ENCODE measurements around the gene DUSP2.

Gene DUSP2

DNA sequence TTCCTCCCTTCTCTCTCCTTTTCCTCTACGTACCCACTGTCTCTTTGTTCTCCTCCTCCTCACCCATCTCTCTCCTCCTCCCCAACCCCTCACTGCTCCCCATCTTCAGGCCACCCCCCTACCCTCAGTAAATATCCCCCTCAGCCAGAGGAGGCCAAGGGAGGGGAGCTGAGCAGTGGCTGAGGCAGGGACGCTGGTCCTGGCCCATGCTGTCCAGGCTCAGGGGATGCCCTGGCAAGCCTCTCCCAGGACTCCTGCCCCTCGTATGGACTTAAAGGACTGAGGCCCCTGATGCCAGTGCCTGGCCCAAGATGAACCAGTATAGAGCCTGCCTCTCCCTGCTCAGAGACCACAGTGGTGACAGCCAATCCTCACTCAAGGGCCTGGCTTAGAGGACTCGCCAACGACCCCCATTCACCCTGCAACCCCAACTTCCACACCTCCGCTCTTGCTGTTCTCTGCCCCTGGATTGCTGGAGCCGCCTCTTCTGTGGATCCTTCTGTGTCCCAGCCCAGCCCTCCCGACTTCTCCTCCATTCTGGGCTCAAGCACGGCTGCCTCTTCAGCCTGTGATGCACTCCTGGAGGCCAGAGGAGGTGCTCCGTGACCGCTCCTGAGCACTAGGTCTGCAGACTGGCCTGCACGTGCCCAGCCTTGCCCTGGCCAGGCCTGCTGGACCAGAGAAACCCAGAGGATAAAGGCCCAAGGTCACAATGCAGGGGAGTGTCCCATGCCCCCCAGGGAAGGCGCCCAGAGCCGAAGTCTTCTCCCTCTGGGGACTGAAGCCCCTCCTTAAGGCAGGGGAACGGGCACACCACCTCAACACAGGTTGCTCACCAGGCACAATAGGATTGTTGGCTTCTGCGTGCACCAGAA is 9.5 kb upstream of the DUSP2 start:
- TF ChIP-seq, protein P1, sequence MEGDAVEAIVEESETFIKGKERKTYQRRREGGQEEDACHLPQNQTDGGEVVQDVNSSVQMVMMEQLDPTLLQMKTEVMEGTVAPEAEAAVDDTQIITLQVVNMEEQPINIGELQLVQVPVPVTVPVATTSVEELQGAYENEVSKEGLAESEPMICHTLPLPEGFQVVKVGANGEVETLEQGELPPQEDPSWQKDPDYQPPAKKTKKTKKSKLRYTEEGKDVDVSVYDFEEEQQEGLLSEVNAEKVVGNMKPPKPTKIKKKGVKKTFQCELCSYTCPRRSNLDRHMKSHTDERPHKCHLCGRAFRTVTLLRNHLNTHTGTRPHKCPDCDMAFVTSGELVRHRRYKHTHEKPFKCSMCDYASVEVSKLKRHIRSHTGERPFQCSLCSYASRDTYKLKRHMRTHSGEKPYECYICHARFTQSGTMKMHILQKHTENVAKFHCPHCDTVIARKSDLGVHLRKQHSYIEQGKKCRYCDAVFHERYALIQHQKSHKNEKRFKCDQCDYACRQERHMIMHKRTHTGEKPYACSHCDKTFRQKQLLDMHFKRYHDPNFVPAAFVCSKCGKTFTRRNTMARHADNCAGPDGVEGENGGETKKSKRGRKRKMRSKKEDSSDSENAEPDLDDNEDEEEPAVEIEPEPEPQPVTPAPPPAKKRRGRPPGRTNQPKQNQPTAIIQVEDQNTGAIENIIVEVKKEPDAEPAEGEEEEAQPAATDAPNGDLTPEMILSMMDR (IDR thresholded peaks at IDR 0.05; ENCODE audit: extremely low read depth, missing control alignments), result no peak
- no peak for DNase-seq (ENCODE audit: low spot score)

DNA sequence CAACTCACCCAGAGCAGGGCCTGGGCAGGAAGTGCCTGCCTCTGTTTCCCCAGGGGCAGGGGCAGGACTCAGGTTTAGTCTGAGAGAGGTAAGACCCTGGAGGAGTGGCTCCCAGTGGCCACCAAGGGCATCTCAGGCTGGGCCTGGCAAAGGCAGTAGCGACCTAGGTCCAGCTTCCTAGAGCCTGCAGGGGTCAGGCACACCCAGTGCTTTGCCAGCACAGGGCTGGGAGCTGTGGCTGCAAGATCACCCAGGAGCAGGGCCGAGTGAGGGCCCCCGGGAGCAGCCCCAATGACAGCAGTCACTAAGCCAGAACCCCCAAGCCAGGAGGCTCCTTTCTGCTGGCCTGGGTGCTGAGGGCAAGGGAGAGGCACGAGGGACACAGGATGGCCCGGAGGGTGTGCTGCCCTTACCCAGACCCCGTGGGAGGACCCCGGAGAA is 8.8 kb upstream of the DUSP2 start:
- TF ChIP-seq, protein P1 (IDR thresholded peaks at IDR 0.05; ENCODE audit: extremely low read depth, missing control alignments), result no peak
- no peak for DNase-seq (ENCODE audit: low spot score)

GRCh38 chr2:96153291-96153713 is 8.1 kb upstream of the DUSP2 start:
- TF ChIP-seq, protein P1 (IDR thresholded peaks at IDR 0.05; ENCODE audit: extremely low read depth, missing control alignments), result no peak
- DNase-seq (ENCODE audit: low spot score), result no peak

DNA sequence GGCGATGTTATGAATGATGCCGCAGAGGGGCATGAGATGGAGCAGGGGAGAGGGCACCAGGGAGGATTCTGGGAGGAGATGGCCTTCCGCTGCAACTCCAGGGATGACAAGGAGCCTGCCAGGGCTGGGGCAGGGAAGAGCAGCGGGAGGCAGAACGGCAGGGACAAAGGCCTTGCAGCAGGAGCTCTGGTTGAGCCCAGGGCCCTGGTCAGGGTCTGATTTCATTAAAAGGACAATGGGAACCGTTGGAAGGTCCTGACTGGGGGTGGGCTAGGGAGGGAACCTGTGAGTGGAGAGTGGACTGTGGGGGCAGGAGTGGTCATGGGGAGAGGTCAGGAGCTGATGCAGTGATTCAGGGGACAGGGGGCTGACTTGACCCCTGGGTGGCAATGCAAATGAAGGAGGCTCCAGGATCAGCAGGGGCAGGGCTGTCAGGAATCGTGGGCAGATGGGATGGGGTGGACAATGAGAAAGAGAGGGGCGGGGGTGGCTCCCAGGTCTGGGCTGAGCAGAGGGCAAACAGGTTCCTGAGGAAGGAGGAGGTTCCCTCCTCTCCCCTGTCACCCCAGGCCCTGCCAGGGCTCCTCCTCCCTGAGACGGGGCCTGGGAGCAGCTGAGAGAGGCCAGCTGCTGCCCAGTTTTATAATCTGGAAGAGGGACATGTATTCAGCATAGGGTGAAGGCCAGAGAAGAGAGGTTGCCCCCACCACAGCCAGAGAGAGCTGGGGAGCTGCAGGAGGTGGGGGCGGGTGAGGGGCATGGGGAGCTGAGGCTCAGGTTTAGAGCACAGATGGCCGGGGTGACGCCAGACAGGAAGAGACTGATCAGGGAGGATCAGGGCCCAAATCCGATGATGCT is 7.3 kb upstream of the DUSP2 start:
- DNase-seq (ENCODE audit: low spot score), result no peak
- TF ChIP-seq, protein P1 (IDR thresholded peaks at IDR 0.05; ENCODE audit: extremely low read depth, missing control alignments), result no peak

DNA sequence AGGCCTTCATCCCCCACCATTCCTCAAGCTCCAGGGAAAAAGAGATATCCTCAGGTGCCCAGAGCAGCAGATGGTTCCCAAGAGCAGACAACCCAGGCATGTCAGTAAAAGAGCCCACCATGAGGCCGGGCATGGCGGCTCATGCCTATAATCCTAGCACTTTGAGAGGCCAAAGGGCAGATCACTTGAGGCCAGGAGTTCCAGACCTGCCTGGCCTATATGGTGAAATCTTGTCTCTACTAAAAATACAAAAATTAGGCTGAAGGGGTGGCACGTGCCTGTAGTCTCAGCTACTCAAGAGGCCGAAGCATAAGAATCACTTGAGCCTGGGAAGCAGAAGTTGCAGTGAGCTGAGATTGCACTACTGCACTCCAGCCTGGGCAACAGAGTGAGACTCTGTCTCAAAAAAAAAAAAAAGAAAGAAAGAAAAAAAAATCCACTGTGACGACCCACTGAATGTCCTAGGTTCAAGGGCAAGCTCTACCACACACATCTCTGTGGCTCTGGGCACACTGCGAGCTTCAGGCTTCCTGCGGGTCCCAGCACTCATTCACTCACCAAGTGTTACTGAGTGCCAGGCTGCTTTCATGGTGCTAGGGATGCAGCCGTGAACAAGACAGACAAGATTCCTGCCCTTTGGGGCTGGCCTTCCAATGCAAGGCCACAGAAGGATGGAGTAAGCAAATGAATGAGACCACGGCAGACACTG is 6.5 kb upstream of the DUSP2 start:
- DNase-seq (ENCODE audit: low spot score), result no peak
- TF ChIP-seq, protein P1 (IDR thresholded peaks at IDR 0.05; ENCODE audit: extremely low read depth, missing control alignments), result no peak

- TF ChIP-seq, protein P1 (IDR thresholded peaks at IDR 0.05; ENCODE audit: extremely low read depth, missing control alignments), result no peak
- no peak for DNase-seq (ENCODE audit: low spot score)
These were observed 5.8 kb upstream of the DUSP2 start for GRCh38 chr2:96150791-96151594.
